DOHH2 (cell line): Measurements from ENCODE around the gene NFAT5.

Experiments
- EZH2phosphoT487 ChIP-seq: fragments of 200-600 bp; sonication (generic); IDR thresholded peaks from 2 replicates; pipeline ENCODE4 v1.6.1; 2017; ENCODE audit warnings: borderline replicate concordance, mild to moderate bottlenecking, antibody characterized with exemption, low read length, moderate library complexity, mixed read lengths
- TF ChIP-seq, protein P1 (sequence below): fragments of 200-600 bp; sonication (generic); IDR thresholded peaks from one replicate; pipeline ENCODE4 v1.5.1; 2014; ENCODE audit warnings: antibody characterized with exemption, mild to moderate bottlenecking, low read depth, low read length; ENCODE audit not compliant: poor library complexity, severe bottlenecking

DNA sequence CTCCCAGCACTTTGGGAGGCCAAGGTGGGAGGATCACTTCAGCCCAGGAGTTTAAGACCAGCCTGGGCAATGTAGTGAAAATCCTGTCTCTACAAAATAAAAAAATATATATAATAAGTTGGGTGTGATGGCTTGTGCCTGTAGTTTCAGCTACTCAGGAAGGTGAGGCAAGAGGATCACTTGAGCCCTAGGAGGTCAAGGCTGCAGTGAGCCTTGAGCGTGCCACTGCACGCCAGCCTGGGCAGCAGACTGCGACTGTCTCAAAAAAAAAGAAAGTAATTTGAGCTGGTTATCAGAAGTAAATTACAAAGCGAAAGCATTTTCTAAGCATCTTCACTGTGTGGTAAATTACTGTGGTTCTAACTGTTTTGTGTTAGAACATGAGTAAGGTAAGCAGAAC lies 94.4 kb downstream of the NFAT5 start:
- TF ChIP-seq, protein P1, sequence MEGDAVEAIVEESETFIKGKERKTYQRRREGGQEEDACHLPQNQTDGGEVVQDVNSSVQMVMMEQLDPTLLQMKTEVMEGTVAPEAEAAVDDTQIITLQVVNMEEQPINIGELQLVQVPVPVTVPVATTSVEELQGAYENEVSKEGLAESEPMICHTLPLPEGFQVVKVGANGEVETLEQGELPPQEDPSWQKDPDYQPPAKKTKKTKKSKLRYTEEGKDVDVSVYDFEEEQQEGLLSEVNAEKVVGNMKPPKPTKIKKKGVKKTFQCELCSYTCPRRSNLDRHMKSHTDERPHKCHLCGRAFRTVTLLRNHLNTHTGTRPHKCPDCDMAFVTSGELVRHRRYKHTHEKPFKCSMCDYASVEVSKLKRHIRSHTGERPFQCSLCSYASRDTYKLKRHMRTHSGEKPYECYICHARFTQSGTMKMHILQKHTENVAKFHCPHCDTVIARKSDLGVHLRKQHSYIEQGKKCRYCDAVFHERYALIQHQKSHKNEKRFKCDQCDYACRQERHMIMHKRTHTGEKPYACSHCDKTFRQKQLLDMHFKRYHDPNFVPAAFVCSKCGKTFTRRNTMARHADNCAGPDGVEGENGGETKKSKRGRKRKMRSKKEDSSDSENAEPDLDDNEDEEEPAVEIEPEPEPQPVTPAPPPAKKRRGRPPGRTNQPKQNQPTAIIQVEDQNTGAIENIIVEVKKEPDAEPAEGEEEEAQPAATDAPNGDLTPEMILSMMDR, result no peak
- no peak for TF ChIP-seq EZH2phosphoT487
